NCI-H1092 treated with DMSO at 0.1 percent for 48 hours (cell line): Measurements from ENCODE around the gene SFI1.
"Not testable (repeated sequence)": the region's sequence is repeated elsewhere in the genome, so short reads cannot be mapped to it uniquely, and the experiment has no call there.

Source experiments
- DNase-seq: peaks from one replicate; lab custom pipeline; 2025; lab: John Stamatoyannopoulos, UW

The SFI1 gene

DNA sequence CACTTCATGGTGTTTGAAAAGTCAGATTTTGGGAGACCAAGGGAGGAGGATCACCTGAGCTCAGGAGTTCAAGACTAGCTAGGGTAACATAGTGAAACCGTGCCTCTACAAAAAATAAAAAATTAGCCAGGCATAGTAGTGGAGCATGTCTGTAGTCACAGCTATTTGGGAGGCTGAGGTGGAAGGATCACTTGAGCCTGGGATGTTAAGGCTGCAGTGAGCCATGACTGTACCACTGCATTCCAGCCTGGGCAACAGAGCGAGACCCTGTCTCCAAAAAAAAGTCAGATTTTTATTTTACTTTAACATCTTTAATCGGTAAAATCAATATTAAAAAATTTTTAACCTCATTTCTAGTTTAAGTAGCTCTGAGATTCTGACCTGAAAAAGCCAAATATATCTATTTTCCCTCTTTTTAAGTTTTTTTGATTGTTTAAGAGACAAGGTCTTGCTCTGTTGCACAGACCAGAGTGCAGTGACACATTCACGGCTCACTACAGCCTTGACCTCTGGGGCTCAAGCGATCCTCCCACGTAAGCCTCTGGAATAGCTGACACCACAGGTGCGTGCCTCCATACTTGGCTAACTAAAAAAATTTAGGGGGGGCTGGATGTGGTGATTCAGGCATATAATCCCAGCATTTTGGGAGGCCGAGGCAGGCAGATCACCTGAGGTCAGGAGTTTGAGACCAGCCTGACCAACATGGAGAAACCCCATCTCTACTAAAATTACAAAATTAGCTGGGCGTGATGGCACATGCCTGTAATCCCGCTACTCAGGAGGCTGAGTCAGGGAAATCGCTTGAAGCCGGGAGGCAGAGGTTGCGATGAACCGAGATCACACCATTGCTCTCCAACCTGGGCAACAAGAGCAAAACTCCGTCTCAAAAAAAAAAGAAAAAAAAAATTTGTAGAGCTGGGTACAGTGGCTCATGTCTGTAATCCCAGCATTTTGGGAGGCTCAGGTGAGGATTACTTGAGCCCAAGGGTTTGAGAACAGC is 48.4 kb downstream of the SFI1 start:
- DNase-seq = no peak

DNA sequence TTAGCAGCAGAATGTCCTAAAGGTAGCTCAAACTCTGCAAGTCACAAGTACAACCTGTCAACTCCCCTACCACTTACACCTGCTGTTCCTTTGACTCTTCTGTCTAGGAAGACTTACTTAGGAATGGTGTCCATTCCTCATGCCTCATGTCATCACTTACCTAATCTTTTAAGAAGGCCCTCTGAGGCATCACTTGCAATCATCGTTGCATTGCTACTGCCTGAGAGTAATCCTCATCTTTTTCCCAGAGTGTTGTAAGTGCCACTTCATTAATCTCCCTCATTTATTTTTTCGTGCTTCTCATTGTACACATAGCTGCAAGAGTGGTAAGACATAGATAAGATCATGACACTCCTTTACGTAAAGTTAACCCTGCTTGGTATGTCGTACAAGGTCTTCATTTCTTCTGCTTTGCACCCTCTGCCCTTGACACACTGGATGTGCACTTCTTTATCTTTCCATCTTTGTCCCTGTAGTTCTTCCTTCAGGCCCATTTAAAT is 54.6 kb downstream of the SFI1 start:
- no peak for DNase-seq

DNA sequence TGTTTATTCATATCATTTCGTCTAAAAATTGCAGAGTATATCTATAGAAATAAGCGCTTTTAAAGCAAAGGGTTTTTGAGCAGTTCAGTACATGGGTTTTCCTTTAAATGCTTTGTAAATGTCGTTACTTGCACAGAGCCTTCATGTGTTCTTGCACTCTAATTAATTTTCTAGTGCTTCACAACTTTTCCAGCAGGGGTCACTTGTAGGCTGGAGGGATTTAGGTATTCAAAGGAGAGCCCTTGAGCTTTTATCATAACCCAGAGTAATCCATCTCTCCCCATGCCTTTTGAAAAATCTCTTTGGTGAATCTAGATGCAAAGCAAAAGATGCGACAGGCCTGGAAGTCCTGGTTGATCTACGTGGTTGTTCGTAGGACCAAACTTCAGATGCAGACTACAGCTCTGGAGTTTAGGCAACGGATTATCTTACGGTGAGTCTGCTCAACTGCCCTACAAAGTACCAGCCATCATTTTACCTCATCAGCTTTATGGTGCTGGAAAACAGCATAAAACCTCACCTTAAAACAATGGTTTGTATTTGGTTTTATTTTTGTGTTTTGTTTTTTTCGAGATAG is 60.4 kb downstream of the SFI1 start:
- DNase-seq = peak; percentile 14

DNA sequence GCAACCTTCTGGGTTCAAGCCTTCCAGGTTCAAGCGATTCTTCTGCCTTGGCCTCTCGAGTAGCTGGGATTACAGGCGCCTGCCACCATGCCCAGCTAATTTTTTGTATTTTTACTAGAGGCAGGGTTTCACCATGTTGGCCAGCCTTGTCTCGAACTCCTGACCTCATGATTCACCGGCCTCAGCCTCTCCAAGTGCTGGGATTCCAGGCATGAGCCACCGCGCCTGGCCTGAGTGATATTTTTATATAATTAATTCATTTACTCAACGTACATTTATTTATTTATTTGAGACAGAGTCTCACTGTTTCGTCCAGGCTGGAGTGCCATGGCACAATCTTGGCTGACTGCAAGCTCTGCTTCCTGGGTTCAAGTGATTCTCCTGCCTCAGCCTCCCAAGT is 62.2 kb downstream of the SFI1 start:
- DNase-seq = not testable (repeated sequence)

DNA sequence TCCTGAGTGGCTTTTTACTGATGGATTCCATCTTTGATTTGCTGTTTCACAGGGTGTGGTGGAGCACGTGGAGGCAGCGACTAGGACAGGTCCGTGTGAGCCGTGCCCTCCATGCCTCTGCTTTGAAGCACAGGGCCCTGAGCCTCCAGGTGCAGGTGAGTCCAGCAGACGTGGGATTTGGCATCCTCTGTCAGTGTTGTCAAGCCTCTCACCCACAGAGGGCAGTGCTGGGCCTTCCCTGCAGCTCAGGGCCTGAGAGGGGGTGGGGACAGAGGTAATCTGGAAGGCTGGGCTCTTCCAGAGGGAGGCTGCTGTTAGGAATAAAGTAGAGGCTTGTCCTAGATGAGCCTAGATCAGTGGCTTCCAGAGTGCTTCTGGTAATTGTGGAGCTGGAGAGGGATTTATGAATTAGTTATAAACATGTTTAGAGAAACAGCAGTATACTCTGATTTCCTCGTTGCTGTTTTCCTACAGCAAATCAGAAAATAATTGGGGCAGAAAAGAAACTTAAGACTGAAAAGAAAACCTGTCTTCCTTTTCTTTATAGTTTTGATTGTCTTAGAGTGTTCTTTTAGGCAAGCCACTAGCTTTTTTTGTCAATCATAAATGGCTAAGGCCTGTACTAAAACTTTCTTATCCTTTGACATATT is 65.0 kb downstream of the SFI1 start:
- peak; percentile 71 for DNase-seq

DNA sequence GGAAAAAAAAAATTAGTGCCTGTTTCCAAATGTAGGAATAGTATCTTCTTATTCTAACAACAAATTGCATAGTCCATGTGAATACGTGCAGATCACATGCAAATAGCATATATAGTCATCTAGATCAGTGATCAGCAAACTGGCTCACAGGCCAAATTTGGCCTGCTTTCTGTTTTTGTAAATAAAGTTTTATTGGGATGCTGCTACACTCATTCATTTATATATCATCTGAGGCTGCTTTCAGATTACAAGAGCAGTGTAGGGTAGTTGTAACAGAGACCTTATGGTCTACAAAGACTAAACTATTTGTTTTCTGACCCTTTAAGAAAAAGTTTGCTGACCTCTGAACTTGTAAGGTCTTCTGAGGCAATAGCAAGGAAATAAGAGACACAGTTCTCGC is 65.6 kb downstream of the SFI1 start:
- DNase-seq = no peak

DNA sequence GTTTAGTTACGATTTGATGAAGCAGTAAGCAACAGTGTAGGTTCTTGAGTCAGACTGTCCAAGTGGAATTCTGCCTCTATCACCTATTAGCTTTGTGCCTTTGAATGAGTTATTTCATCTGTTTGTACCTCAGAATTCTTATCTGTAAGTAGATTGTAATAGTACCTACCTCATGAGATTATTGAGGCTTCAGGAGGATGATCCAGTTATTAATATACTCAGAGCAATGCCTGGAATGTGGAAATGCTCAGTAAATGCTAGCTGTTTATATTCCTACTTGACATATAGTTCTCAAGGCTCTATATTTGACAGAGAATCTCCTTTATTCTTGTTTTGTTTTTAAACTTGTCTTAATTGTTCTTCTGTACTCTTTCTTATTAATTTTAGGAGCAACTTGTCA is 70.1 kb downstream of the SFI1 start:
- no peak for DNase-seq

DNA sequence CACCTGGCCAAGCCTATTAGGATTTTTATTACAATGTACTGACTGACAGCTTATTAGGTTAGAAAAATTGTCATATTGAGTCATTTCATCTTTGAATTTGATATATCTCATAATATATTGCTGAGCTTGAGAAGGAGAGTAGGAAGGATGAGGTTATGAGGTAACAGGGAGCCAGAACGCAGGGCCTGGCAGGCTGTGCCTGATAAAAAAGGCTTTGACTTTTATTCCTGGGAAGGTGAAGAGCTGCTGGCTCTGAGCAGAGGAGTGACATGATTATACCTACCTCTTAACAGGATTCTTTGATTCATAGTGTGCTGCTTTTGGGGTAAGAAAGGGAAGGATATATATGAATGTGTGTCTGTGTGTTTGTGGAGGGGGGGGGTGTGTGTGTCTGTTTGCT is 70.9 kb downstream of the SFI1 start:
- DNase-seq = no peak

DNA sequence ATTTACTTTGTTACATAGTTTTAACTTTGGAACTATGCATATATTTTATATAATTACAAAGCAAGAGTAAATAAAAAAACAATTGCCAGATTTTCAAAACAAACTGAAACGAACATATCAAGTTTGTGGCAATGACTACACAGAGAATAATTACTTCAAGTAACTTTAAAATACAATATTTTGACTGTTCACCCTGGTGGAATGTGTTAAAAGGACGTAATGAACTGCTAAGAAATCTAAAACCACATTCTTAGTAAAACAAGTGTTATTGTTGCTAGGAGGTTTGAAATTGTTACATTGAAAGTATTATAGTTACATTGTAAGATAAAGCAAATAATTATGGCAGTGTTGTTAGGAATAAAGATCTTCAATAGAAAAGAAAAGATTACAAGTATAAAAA is 71.4 kb downstream of the SFI1 start:
- DNase-seq = no peak

DNA sequence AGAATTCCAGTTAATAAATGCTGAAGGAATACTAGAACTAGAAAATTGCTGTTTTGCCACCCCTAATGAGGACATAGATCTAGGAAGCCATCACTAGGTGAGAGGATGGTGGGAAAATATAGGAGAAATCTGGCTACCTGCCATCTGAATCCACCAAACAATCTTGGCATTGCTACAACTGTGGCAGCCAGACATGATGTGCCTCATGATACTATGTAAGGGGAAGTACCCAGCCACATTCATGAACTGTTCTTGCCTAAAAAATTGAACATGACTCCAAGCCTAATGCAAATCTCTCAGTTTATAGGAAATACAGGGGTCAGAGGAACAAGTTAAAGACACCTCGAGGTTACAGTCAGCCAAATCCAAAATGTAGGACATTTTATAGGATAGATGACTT is 72.8 kb downstream of the SFI1 start:
- no peak for DNase-seq

DNA sequence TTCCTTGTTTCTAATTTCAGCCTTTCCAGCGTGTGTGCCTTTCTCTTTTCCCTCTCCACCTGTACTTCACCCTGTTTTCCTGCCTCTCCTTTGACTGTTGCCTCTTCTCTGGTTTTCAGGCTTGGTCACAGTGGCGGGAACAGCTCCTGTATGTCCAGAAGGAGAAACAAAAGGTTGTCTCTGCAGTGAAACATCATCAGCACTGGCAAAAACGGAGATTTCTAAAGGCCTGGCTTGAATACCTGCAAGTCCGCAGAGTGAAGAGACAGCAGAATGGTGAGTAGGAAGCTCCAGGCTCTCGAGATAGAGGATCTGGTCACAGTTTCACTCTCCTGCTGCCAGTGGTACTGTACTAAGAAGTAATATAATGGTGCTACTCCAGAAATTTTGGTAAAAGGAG is 76.6 kb downstream of the SFI1 start:
- no peak for DNase-seq

DNA sequence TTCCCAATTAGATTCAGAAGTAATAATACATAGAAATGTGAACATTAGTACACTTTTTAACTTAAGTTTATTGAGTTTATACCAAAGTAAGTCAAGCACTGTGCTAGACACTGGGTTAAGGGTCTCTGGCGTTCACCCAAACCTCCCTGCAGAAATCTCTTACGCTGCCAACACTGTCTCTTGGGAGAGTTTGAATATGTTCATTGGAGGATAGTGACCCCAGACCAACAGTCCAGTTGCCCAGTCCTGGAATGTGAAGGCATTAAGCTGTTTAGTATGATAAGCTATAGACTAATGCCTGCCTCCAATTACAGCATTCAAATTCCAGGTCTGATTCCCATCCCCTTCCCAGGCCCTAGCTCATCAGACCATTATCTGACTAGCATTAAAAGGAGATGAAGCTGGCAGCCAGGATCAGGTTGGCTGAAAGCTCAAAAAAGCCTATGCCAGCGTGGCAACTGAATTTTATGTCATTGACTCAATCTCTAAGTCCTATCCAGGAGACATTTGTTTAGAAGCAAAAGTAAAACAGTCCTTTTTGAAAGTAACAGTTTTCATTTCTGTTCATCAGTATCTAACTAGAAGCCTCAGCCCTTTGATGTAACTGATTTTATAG is 77.8 kb downstream of the SFI1 start:
- no peak for DNase-seq

DNA sequence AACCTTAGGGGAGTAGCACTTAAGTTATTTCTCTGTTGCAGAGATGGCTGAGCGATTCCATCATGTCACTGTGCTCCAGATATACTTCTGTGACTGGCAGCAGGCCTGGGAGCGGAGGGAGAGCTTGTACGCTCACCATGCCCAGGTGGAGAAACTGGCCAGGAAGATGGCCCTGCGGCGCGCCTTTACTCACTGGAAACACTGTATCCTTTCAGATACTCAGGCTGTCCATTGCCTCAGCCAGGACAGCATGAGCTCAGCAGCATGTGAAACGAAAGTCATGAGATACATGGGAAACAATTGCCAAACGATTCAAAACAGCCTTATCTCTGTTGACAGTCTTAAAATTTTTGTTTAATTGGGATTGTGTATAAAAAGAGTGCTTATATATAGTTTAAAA is 78.9 kb downstream of the SFI1 start:
- DNase-seq = no peak

DNA sequence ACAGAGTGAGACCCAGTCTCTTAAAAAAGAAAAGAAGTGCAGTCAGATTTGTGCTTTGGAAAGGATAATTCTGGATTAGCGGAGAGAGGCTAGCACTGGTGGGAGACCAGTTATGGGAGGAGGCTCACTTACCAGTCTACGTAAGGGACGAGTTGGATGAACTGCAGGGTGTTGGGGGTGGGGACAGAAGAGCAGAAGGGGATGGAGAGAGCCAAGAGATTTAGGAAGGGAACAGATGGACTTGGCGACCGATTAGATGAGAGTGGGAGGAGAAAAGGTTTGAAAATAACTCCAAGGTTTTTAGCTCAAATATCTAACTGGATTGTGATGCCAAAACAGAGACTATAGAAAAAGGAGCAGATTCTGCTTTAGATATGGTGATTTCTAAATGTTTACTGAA is 81.4 kb downstream of the SFI1 start:
- no peak for DNase-seq

DNA sequence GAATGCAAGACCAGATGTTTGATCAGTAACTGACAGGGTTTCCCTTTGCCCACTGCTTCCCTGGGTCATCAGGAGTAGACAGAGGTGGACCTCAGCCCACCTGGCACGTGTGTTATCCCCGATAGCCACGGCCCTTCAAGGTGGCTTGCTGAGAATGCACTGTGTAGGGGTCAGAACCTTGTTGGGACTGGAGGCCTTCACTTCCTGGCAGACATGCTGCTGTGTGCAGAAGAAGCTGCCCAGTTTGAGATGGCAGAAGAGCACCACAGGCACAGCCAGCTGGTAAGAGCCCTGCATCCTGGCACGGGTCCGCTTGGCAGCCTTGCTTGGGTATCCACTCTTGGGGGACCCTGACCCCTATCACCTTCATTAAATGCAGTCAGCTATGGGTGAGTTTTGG is 81.8 kb downstream of the SFI1 start:
- no peak for DNase-seq

DNA sequence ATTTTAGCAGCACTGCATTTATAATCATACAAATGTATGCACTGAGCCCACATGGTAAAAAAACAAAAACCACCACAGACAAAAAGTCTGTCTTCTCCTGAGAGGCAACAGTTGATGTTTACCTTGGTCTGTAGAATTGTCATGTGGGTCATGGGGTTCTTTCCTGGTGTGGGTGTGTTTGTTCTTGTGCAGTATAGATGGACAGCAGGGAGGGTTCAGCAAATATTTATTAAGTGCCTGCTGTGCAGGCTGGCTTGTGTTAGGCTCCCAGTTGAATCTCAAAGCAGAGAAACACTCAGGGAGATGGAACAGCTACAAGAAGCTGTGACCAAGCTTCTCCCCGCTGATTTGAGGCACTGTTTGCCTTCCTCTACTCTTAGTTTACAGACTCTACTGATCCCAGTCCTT is 83.5 kb downstream of the SFI1 start:
- peak; percentile 95 for DNase-seq

DNA sequence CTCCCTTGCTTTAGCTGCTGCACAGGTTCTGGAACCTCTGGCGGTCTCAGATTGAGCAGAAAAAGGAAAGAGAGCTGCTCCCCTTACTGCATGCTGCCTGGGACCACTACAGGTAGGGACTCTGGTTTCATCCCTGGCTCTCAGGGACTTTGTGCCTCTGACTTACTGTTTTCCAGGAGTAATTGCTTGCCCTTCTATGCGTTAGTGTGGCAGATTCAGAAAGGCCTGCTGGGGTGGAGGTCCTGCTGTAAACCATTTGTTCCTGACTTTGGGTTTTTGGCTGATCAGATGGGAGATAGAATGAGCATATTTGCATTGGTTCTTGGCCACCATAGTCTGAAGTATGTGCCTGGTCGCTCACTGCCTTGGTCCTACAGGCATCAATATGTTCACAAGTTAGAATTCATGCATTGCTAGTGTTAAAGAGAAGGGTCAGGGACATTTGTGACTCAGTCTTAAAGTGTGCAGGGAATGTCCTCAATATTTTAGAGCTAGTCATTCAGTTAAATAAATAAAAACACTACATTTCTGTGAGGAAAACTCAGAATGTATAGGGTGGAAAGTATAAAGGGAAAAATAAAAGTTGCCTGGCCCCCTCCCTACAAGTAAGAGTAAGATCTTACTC is 87.6 kb downstream of the SFI1 start:
- no peak for DNase-seq

DNA sequence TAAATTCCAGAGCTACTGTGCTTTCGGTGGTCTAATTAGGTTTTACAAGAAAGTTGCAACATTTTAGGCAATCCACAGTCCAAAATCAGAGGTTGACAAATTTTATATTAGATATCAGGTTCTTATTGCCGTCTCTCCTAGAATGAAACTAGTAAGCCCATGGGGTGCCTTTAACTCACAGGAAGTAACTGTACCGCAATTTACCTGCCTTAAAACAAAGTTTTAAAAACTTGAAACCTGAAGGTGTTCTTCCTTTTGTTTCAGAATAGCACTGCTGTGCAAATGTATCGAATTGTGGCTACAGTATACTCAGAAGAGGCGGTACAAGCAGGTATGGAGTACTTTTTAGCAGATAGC is 88.4 kb downstream of the SFI1 start:
- no peak for DNase-seq

DNA sequence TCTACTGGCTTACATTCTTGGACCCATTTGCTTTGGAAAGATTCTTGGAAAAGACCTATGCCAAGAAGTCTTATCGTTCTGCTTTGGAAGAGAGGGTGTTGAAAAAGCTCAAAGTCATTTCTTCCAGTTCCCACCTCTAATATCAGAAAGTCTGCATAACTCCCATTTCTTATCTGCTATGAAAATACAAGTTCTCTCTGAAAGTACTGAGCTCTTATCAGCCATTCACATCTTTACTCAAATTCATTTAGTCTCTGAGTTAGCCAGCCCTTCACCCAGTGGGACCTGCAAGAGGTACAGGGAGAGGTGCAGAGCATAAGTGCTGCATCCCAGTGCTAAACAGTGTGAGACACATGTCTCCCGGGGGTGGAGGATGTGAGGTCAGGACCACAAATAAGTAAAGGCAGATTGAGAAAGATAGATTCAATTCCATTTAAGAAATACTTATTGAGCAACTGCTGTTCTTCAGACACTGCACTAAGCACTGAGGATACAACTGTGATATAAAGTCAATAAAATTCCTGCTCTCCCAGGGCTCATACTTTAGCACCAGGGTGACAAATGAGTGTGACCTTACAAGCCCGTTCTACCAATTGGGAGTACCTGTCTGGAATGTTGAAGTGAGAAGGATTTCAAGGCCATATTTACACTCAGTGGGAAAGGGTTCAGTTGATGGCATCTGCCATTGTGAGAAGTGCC is 89.0 kb downstream of the SFI1 start:
- DNase-seq = no peak

DNA sequence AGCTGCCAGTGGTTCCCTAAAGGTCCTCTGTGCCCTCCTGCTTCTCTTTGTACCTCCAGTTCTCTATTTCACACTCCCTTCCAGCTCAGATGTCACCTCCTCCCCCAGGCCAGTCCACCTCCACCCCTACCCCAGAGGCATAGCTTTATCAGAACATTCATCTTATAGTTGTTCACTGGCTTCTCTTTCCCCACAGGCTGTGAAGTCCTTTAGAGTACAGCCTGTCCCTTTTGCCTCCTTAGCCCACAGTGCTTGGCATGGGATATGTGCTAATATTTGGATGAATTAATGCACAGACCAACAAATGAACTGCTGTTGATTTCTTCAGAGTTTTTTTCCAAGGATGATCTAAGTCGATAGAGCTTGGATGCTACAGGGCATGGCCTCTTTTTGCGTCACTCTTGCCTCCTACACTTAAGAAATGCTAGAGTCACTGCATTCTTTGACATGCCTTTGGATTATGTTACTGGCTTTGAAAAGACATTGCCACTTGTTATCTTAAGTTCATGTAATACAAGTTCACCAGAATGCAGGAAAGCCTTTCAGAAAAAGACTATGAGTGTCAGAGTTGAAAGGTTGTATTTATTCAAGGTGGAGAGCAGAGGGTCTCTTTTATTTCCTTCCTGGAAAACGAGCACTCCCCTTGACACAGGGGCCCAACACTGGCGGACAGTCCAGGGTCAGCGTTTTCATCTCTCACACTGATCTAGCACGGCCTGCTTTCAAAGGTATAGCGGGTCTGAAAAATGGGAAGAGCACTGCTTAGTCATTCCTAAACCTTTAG is 90.0 kb downstream of the SFI1 start:
- no peak for DNase-seq
